ENCODE results near the gene MYPOP. TPM values are rescaled to one million over a fixed set of nuclear protein-coding genes. Genes with fewer than 3 reads are reported as not detected.

MYPOP gene
- total and polyA plus RNA-seq, 9 of the 15 experiments (the other 6 are each of a cell fraction or from before 2014, with no cell fraction given), result 0.32 to 7.6 (median 1.6) TPM

DNA sequence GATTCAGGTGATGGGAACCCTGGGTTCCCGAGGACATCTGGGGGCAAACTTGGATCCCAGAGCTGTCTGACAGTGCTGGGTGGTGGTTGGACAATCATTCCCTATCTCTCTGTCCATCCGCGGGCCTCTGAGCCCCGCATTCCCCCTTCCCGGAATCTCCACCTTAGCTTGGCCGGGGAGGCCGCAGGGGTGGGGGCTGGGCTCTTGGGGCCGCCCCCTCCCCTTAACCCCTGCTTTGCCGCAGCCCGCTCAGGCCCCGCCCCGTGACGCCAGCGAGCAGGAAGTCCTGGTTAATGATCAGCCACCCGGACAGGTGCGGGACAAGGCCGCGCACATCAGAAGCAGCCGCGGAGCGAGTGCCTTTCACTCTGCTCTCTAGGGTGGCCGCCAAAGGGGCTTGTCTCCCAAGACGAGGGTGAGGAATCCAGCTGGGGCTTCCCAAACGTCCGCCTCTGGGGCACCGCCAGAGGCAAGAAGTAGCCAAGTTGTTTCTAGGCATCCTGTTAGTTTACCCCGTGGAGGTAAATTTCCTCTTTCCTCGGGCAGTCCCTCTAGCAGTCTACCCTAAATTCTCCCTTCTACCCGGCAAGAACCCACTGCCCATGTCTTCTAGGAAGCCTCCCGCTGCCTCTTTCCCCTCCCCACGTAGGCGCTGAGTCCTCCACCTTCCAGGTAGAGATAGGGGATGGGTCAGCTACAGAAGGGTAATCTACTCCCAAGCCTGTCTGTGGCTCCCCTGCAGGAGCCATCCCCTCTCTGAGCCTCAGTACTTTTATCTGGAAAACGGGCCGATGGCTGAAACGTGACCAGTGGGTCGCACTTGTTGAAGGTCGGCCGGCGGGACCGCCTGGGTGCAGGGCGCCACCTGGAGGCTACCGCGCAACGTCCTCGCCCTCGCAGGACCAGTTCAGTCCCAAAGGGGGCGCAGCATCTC is 19.5 kb downstream of the MYPOP start (continued):
- TF ChIP-seq ZBTB49 (CRISPR knock-in tag; IDR thresholded peaks at IDR 0.05; ENCODE audit: borderline replicate concordance) (0 out of 2 replicates have a peak, but pooled peaks have one; percentile 64), ZSCAN32 (CRISPR knock-in tag; IDR thresholded peaks at IDR 0.05) (no peak), SRF (CRISPR knock-in tag; IDR thresholded peaks at IDR 0.05) (peak in 1 of 2 experiments; percentile 39; a peak in 1 of 4 replicates), ZBED1 (IDR thresholded peaks at IDR 0.05) (peak; percentile 50; the same call in 1 of the 2 replicates), XRCC5 (IDR thresholded peaks at IDR 0.05; ENCODE audit: low read depth, low read length) (peak; percentile 99), TCF7 (IDR thresholded peaks at IDR 0.05; ENCODE audit: borderline replicate concordance) (no peak), MTA1 (IDR thresholded peaks at IDR 0.05; ENCODE audit: borderline replicate concordance) (peak; percentile 59; the same call in 1 of the 2 replicates), CBFB (CRISPR knock-in tag; IDR thresholded peaks at IDR 0.05) (peak; percentile 80; the same call in 1 of the 2 replicates), ZNF224 (CRISPR knock-in tag; IDR thresholded peaks at IDR 0.05) (0 out of 2 replicates have a peak, but pooled peaks have one; percentile 56), MYNN (IDR thresholded peaks at IDR 0.05) (peak; percentile 58), MYNN (CRISPR knock-in tag; IDR thresholded peaks at IDR 0.05) (no peak), ZNF354B (CRISPR knock-in tag; IDR thresholded peaks at IDR 0.05) (no peak)
- TF ChIP-seq, protein P1, sequence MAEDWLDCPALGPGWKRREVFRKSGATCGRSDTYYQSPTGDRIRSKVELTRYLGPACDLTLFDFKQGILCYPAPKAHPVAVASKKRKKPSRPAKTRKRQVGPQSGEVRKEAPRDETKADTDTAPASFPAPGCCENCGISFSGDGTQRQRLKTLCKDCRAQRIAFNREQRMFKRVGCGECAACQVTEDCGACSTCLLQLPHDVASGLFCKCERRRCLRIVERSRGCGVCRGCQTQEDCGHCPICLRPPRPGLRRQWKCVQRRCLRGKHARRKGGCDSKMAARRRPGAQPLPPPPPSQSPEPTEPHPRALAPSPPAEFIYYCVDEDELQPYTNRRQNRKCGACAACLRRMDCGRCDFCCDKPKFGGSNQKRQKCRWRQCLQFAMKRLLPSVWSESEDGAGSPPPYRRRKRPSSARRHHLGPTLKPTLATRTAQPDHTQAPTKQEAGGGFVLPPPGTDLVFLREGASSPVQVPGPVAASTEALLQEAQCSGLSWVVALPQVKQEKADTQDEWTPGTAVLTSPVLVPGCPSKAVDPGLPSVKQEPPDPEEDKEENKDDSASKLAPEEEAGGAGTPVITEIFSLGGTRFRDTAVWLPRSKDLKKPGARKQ (CRISPR knock-in tag; IDR thresholded peaks at IDR 0.05), result no peak
- TF ChIP-seq, protein P2, sequence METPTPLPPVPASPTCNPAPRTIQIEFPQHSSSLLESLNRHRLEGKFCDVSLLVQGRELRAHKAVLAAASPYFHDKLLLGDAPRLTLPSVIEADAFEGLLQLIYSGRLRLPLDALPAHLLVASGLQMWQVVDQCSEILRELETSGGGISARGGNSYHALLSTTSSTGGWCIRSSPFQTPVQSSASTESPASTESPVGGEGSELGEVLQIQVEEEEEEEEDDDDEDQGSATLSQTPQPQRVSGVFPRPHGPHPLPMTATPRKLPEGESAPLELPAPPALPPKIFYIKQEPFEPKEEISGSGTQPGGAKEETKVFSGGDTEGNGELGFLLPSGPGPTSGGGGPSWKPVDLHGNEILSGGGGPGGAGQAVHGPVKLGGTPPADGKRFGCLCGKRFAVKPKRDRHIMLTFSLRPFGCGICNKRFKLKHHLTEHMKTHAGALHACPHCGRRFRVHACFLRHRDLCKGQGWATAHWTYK (CRISPR knock-in tag; IDR thresholded peaks at IDR 0.05), result no peak
- TF ChIP-seq, protein P3, sequence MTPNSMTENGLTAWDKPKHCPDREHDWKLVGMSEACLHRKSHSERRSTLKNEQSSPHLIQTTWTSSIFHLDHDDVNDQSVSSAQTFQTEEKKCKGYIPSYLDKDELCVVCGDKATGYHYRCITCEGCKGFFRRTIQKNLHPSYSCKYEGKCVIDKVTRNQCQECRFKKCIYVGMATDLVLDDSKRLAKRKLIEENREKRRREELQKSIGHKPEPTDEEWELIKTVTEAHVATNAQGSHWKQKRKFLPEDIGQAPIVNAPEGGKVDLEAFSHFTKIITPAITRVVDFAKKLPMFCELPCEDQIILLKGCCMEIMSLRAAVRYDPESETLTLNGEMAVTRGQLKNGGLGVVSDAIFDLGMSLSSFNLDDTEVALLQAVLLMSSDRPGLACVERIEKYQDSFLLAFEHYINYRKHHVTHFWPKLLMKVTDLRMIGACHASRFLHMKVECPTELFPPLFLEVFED (CRISPR knock-in tag; conservative IDR thresholded peaks at IDR 0.05), result peak; percentile 54; the same call in 1 of the 2 replicates
- TF ChIP-seq, protein P4, sequence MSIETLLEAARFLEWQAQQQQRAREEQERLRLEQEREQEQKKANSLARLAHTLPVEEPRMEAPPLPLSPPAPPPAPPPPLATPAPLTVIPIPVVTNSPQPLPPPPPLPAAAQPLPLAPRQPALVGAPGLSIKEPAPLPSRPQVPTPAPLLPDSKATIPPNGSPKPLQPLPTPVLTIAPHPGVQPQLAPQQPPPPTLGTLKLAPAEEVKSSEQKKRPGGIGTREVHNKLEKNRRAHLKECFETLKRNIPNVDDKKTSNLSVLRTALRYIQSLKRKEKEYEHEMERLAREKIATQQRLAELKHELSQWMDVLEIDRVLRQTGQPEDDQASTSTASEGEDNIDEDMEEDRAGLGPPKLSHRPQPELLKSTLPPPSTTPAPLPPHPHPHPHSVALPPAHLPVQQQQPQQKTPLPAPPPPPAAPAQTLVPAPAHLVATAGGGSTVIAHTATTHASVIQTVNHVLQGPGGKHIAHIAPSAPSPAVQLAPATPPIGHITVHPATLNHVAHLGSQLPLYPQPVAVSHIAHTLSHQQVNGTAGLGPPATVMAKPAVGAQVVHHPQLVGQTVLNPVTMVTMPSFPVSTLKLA (conservative IDR thresholded peaks at IDR 0.05), result peak; percentile 72 to 79
